Calu3 (cell line): ENCODE results near the gene PPFIBP1. TPM values are rescaled to one million over a fixed set of nuclear protein-coding genes. Genes with fewer than 3 reads are reported as not detected.

Experiments
- BruUV-seq: library from RNA; stranded (reverse); fragments of 400-500 nt; replicated peaks from 2 replicates; lab custom pipeline; 2021; lab: Mats Ljungman, UMichigan
- CTCF ChIA-PET: fragments of 300-600 bp; sonication (Branson Sonifier 250); formaldehyde crosslinking; loops from one replicate; lab custom pipeline; 2022; ENCODE audit warnings: antibody characterized with exemption; lab: Charles Lee
- DNase-seq: peaks from one replicate; pipeline ENCODE4 v3.0.0; 2022
- H3K27ac Mint-ChIP-seq: one replicate; pipeline ENCODE4 v1.8.0; 2022; ENCODE audit warnings: mixed read lengths; ENCODE audit not compliant: unreplicated experiment
- H3K27me3 Mint-ChIP-seq: one replicate; pipeline ENCODE4 v1.8.0; 2022; ENCODE audit warnings: mixed read lengths; ENCODE audit not compliant: unreplicated experiment
- H3K36me3 Mint-ChIP-seq: one replicate; pipeline ENCODE4 v1.8.0; 2022; ENCODE audit warnings: mild to moderate bottlenecking, moderate library complexity, mixed read lengths; ENCODE audit not compliant: insufficient read depth, unreplicated experiment
- H3K4me1 Mint-ChIP-seq: one replicate; pipeline ENCODE4 v1.8.0; 2022; ENCODE audit warnings: mild to moderate bottlenecking, low read depth, mixed read lengths; ENCODE audit not compliant: unreplicated experiment
- H3K4me3 Mint-ChIP-seq: one replicate; pipeline ENCODE4 v1.8.0; 2022; ENCODE audit warnings: mild to moderate bottlenecking, low read depth, moderate library complexity, mixed read lengths; ENCODE audit not compliant: unreplicated experiment
- H3K9me3 Mint-ChIP-seq: one replicate; pipeline ENCODE4 v1.8.0; 2022; ENCODE audit warnings: low read depth, mixed read lengths; ENCODE audit not compliant: unreplicated experiment
- intact Hi-C: fragments of 100-400 bp; cut with micrococcal nuclease; formaldehyde crosslinking; loops from one replicate; pipeline ENCODE4 v1.10.0; 2022; ENCODE audit not compliant: unreplicated experiment
- total RNA-seq: library from RNA; stranded (reverse); gene quantifications from 2 replicates; pipeline ENCODE4 v1.2.3, GENCODE V29; 2022
- TF ChIP-seq, protein P1 (sequence below): fragments of 200-600 bp; IDR thresholded peaks from one replicate; pipeline ENCODE4 v1.8.0; 2022; ENCODE audit warnings: antibody characterized with exemption; ENCODE audit not compliant: unreplicated experiment

The PPFIBP1 gene
- total RNA-seq, 1 experiment from 2014 or later: 58.7 TPM

DNA sequence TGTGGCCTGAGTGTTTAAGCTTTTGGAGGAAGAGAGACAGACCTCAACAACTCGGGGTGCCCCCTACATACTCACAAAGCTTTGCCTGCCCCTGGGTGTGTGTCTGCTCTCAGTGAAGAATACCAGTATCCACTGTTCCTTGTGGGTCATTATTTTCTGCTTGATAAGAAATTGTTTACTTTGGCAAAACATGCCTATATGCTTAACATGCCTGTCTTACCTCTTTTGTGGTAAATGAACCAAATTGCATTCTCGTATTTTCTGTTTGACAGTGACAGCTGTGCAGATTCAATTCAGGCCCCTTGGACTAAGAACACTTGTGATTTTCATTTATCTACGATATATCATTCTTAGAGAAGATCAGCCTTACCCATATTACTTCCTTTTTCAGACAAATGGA lies 121.7 kb downstream of the PPFIBP1 start:
- H3K36me3 Mint-ChIP-seq: no peaks in the 10 kb centered on the region
- no peak overlapping the region for H3K4me3 Mint-ChIP-seq
- H3K27ac Mint-ChIP-seq: no peak overlapping the region
- H3K4me1 Mint-ChIP-seq: no peaks in the 10 kb centered on the region
- no TSS peak for BruUV-seq
- intact Hi-C loops: no loop called here
- H3K9me3 Mint-ChIP-seq: no peaks in the 10 kb centered on the region
- H3K27me3 Mint-ChIP-seq: no peaks in the 10 kb centered on the region
- no peak for DNase-seq
- CTCF ChIA-PET: interaction anchor here (0.7 kb wide), 1 partner anchor 653 kb away, joined by 3 read pairs; no protein-coding TSS in a partner anchor
- TF ChIP-seq, protein P1, sequence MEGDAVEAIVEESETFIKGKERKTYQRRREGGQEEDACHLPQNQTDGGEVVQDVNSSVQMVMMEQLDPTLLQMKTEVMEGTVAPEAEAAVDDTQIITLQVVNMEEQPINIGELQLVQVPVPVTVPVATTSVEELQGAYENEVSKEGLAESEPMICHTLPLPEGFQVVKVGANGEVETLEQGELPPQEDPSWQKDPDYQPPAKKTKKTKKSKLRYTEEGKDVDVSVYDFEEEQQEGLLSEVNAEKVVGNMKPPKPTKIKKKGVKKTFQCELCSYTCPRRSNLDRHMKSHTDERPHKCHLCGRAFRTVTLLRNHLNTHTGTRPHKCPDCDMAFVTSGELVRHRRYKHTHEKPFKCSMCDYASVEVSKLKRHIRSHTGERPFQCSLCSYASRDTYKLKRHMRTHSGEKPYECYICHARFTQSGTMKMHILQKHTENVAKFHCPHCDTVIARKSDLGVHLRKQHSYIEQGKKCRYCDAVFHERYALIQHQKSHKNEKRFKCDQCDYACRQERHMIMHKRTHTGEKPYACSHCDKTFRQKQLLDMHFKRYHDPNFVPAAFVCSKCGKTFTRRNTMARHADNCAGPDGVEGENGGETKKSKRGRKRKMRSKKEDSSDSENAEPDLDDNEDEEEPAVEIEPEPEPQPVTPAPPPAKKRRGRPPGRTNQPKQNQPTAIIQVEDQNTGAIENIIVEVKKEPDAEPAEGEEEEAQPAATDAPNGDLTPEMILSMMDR: no peak

DNA sequence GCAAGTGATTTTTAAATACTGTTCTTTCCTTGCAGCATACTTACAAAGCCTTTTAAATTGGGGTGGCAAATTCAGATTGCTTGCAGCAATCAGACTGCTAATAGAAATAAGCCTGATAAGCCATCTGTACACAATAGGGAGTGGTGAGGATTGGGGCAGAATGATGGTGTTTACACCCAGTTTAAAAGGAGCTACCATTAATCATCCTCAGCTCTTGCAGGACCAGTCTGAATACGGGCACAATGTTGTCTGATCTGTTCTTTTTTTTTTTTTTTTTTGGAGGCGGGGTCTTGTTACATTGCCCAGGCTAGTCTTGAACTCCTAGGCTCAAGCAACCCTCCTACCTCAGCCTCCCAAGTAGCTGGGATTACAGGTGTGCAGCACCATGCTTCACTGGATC lies 122.1 kb downstream of the PPFIBP1 start:
- H3K4me1 Mint-ChIP-seq: no peaks in the 10 kb centered on the region
- BruUV-seq: no TSS peak
- intact Hi-C loops: no loop called here
- H3K27ac Mint-ChIP-seq: no peak overlapping the region
- CTCF ChIA-PET: interaction anchor here (0.7 kb wide), 1 partner anchor 653 kb away, joined by 3 read pairs; no protein-coding TSS in a partner anchor
- TF ChIP-seq, protein P1: no peak
- no peaks in the 10 kb centered on the region for H3K36me3 Mint-ChIP-seq
- DNase-seq: no peak
- H3K9me3 Mint-ChIP-seq: no peaks in the 10 kb centered on the region
- no peaks in the 10 kb centered on the region for H3K27me3 Mint-ChIP-seq
- H3K4me3 Mint-ChIP-seq: no peak overlapping the region

DNA sequence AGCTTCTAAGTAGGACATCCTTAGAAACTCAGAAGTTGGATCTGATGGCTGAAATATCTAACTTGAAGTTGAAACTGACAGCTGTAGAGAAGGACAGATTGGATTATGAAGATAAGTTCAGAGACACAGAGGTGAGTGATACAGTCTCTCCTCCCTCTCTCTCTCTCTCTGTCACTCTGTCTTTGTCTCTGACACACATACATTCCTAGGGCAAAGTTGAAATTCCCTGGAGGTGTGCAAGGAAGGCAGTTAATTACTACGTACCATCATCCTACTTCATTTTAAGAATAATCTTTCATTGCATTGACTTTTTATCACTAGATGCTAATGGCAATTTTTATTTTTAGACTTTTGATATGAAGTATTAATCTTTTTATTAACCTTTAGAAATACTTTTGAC lies 126.0 kb downstream of the PPFIBP1 start:
- H3K9me3 Mint-ChIP-seq: no peaks in the 10 kb centered on the region
- intact Hi-C loops: loop anchor here (5.0 kb wide), 1 partner anchor 213 kb away; no protein-coding TSS in a partner anchor
- BruUV-seq: no TSS peak
- peaks cover 4% of the 10 kb centered on the region for H3K36me3 Mint-ChIP-seq
- DNase-seq: no peak
- H3K4me3 Mint-ChIP-seq: no peak overlapping the region
- H3K27ac Mint-ChIP-seq: no peak overlapping the region
- TF ChIP-seq, protein P1: no peak
- CTCF ChIA-PET: no interaction called here
- H3K27me3 Mint-ChIP-seq: no peaks in the 10 kb centered on the region
- H3K4me1 Mint-ChIP-seq: no peaks in the 10 kb centered on the region

DNA sequence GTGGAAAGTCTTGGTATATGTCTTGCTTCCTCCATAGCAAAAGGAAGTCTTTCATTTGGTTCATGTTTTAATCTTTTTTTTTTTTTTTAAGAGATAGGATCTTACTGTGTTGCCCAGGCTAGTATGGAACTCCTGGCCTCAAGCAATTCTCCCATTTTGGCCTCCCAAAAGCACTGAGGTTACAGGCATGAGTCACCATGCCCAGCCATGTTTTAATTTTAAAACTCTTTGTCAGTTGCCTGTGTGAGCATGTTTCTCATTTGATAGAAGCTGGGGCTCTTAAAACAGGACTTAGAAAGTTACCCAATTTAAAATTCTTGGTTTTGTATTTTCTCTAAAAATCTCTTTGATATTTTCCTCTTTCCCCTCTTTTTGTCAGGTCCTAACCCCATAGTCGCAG lies 127.2 kb downstream of the PPFIBP1 start:
- no TSS peak for BruUV-seq
- Mint-ChIP-seq H3K4me1 (no peaks in the 10 kb centered on the region), H3K27ac (no peak overlapping the region), H3K4me3 (no peak overlapping the region), H3K36me3 (peaks cover 4% of the 10 kb centered on the region), H3K27me3 (no peaks in the 10 kb centered on the region), H3K9me3 (no peaks in the 10 kb centered on the region)
- TF ChIP-seq, protein P1: no peak
- intact Hi-C loops: loop anchor here (5.0 kb wide), 1 partner anchor 214 kb away; no protein-coding TSS in a partner anchor
- no peak for DNase-seq
- CTCF ChIA-PET: no interaction called here
